GM23338 (cell line): ENCODE measurements around the gene SLK. TPM values are rescaled to one million over a fixed set of nuclear protein-coding genes. Genes with fewer than 3 reads are reported as not detected.

Experiments
- ATAC-seq: fragments of 200-7000 bp; cut with Tn5 transposase; 3 replicates; pipeline ENCODE4 v1.9.1; 2020
- DNase-seq: peaks from one replicate; pipeline ENCODE4 v3.0.0-alpha.2; 2015; ENCODE audit warnings: low spot score
- H2AFZ ChIP-seq: fragments of 200-600 bp; sonication (generic); 2 replicates; pipeline ENCODE4 v1.8.0; 2016; ENCODE audit warnings: antibody characterized with exemption, mild to moderate bottlenecking, moderate library complexity
- H3F3A ChIP-seq: fragments of 200-600 bp; sonication (generic); replicated peaks from 2 replicates; pipeline ENCODE4 v1.8.0; 2017; ENCODE audit warnings: antibody characterized with exemption, mixed run types, low read depth
- H3K27ac ChIP-seq: fragments of 200-600 bp; sonication (generic); 2 replicates; pipeline ENCODE4 v1.6.1; 2016; ENCODE audit warnings: low read depth
- H3K27me3 ChIP-seq: fragments of 200-600 bp; sonication (generic); 2 replicates; pipeline ENCODE4 v1.8.0; 2016; ENCODE audit warnings: mild to moderate bottlenecking, mixed run types, moderate library complexity; ENCODE audit not compliant: insufficient read depth
- H3K36me3 ChIP-seq: fragments of 200-600 bp; sonication (generic); 2 replicates; pipeline ENCODE4 v1.8.0; 2016; ENCODE audit warnings: mild to moderate bottlenecking; ENCODE audit not compliant: insufficient read depth
- H3K4me1 ChIP-seq: fragments of 200-600 bp; sonication (generic); 2 replicates; pipeline ENCODE4 v1.8.0; 2016; ENCODE audit warnings: mild to moderate bottlenecking, moderate library complexity; ENCODE audit not compliant: insufficient read depth
- H3K4me2 ChIP-seq: fragments of 200-600 bp; sonication (generic); 2 replicates; pipeline ENCODE4 v1.7.1; 2017; ENCODE audit warnings: mixed run types
- H3K4me3 ChIP-seq: fragments of 200-600 bp; sonication (generic); 2 replicates; pipeline ENCODE4 v1.6.1; 2016; ENCODE audit warnings: mixed run types
- H3K79me2 ChIP-seq: fragments of 200-600 bp; sonication (generic); replicated peaks from 2 replicates; pipeline ENCODE4 v1.8.0; 2017; ENCODE audit warnings: mild to moderate bottlenecking; ENCODE audit not compliant: insufficient read depth
- H3K9me2 ChIP-seq: fragments of 200-600 bp; sonication (generic); 2 replicates; pipeline ENCODE4 v1.8.0; 2017; ENCODE audit not compliant: insufficient read depth
- H4K20me1 ChIP-seq: fragments of 200-600 bp; sonication (generic); replicated peaks from 2 replicates; pipeline ENCODE4 v1.8.0; 2017; ENCODE audit warnings: mild to moderate bottlenecking; ENCODE audit not compliant: insufficient read depth
- H3K27ac Mint-ChIP-seq: 2 replicates; pipeline ENCODE4 v1.8.0; 2020; ENCODE audit warnings: inconsistent platforms, mild to moderate bottlenecking, moderate library complexity, mixed read lengths
- H3K27me3 Mint-ChIP-seq: 3 replicates; pipeline ENCODE4 v1.8.0; 2022; ENCODE audit warnings: low read depth, mild to moderate bottlenecking, moderate library complexity, mixed read lengths, inconsistent platforms; ENCODE audit not compliant: insufficient read depth, poor library complexity
- H3K36me3 Mint-ChIP-seq: 3 replicates; pipeline ENCODE4 v1.8.0; 2021; ENCODE audit warnings: low read depth, mild to moderate bottlenecking, inconsistent platforms, moderate library complexity, mixed read lengths
- H3K4me1 Mint-ChIP-seq: 3 replicates; pipeline ENCODE4 v1.8.0; 2020; ENCODE audit warnings: mild to moderate bottlenecking, inconsistent platforms, mixed read lengths
- H3K4me3 Mint-ChIP-seq: 3 replicates; pipeline ENCODE4 v1.8.0; 2021; ENCODE audit warnings: moderate library complexity, mild to moderate bottlenecking, inconsistent platforms, mixed read lengths
- H3K9me3 Mint-ChIP-seq: 3 replicates; pipeline ENCODE4 v1.8.0; 2020; ENCODE audit warnings: moderate library complexity, mild to moderate bottlenecking, inconsistent platforms, mixed read lengths
- CREB1 ChIP-seq: fragments of 250-450 bp; sonication (Bioruptor Pico); IDR thresholded peaks from 2 replicates; pipeline ENCODE4 v1.5.0; 2020; ENCODE audit warnings: low read depth, mild to moderate bottlenecking, moderate library complexity
- CTCF ChIP-seq, 2 experiments: fragments of 200-600 bp in 1 of 2; sonication (generic) in 1 of 2; conservative IDR thresholded peaks; 2 replicates each; pipeline versions ENCODE4 v1.5.1 to v1.6.1; 2016 to 2017; ENCODE audit warnings: antibody characterized with exemption in 2 of 2, low read depth in 2 of 2, mild to moderate bottlenecking in 2 of 2, moderate library complexity in 1 of 2
- ETS1 ChIP-seq: IDR thresholded peaks from 2 replicates; pipeline ENCODE4 v1.6.1; 2016; ENCODE audit warnings: antibody characterized with exemption
- EZH2 ChIP-seq: fragments of 200-600 bp; sonication (generic); IDR thresholded peaks from one replicate; pipeline ENCODE4 v1.8.0; 2017; ENCODE audit warnings: antibody characterized with exemption, mild to moderate bottlenecking, low read depth; ENCODE audit not compliant: unreplicated experiment
- EZH2phosphoT487 ChIP-seq: fragments of 200-600 bp; sonication (generic); IDR thresholded peaks from one replicate; pipeline ENCODE4 v1.8.1; 2018; ENCODE audit warnings: antibody characterized with exemption; ENCODE audit not compliant: unreplicated experiment
- JUNB ChIP-seq: IDR thresholded peaks from one replicate; pipeline ENCODE4 v1.6.1; 2016; ENCODE audit warnings: antibody characterized with exemption; ENCODE audit not compliant: unreplicated experiment
- NANOG ChIP-seq: IDR thresholded peaks from 2 replicates; pipeline ENCODE4 v1.6.1; 2016; ENCODE audit warnings: antibody characterized with exemption, borderline replicate concordance
- POLR2AphosphoS5 ChIP-seq: IDR thresholded peaks from 2 replicates; pipeline ENCODE4 v1.6.1; 2016; ENCODE audit warnings: antibody characterized with exemption, low read depth
- REST ChIP-seq: IDR thresholded peaks from one replicate; pipeline ENCODE4 v1.6.1; 2018; ENCODE audit warnings: antibody characterized with exemption; ENCODE audit not compliant: unreplicated experiment
- STAT1 ChIP-seq: IDR thresholded peaks from one replicate; pipeline ENCODE4 v1.6.1; 2016; ENCODE audit warnings: antibody characterized with exemption; ENCODE audit not compliant: unreplicated experiment
- ZNF114 ChIP-seq: fragments of 250-450 bp; sonication (Bioruptor Pico); IDR thresholded peaks from 2 replicates; pipeline ENCODE4 v1.5.0; 2020; ENCODE audit warnings: mild to moderate bottlenecking, moderate library complexity
- ZNF331 ChIP-seq: fragments of 250-450 bp; sonication (Bioruptor Pico); IDR thresholded peaks from 2 replicates; pipeline ENCODE4 v1.5.0; 2020; ENCODE audit warnings: low read depth, mild to moderate bottlenecking, moderate library complexity
- ZNF462 ChIP-seq: fragments of 250-450 bp; sonication (Bioruptor Pico); IDR thresholded peaks from 2 replicates; pipeline ENCODE4 v1.5.0; 2020; ENCODE audit warnings: mild to moderate bottlenecking, moderate library complexity
- polyA plus RNA-seq: library from polyadenylated mRNA; unstranded; fragments of >200 nt; fragmentation: Nextera tagmentation; extraction: Ambion mirVana; gene quantifications from 2 replicates; pipeline ENCODE4 v1.2.1, GENCODE V29; 2016
- total RNA-seq: library from RNA; depleted of rRNA; stranded (reverse); fragments of >200 nt; shearing (Covaris generic); gene quantifications from 2 replicates; pipeline ENCODE4 v1.2.3, GENCODE V29; 2014

SLK gene
- total and polyA plus RNA-seq, 2 experiments from 2014 or later, result 8.4 to 21.5 TPM

GRCh38 chr10:103967448-103968071, 620 bp downstream of the SLK start:
- H3K27ac Mint-ChIP-seq, result peak overlapping the region; percentile 16; the same call in 1 of the 2 replicates
- peak overlapping the region; percentile 93 for H3K4me3 Mint-ChIP-seq
- Histone ChIP-seq H3K9me2 (no peaks in the 10 kb centered on the region), H3K4me2 (peak overlapping the region; percentile 94), H3K79me2 (peaks cover 30% of the 10 kb centered on the region), H3K27ac (no peak overlapping the region), H3K4me1 (peaks cover 20% of the 10 kb centered on the region), H3K27me3 (peaks cover 12% of the 10 kb centered on the region), H4K20me1 (no peaks in the 10 kb centered on the region), H3K36me3 (no peaks in the 10 kb centered on the region), H2AFZ (peak overlapping the region; percentile 95), H3F3A (0 out of 2 replicates have a peak, but pooled peaks cover 4% of the 10 kb centered on the region), H3K4me3 (peak overlapping the region; percentile 94)
- DNase-seq, result peak; percentile 46
- peaks cover 24% of the 10 kb centered on the region for H3K4me1 Mint-ChIP-seq
- H3K9me3 Mint-ChIP-seq, result no peaks in the 10 kb centered on the region
- TF ChIP-seq ZNF462 (no peak), ETS1 (no peak), NANOG (no peak), ZNF114 (no peak), JUNB (no peak), CTCF (conservative IDR thresholded peaks at IDR 0.05; ENCODE audit: low read depth in 2 of 2) (no peak), REST (no peak), POLR2AphosphoS5 (no peak), EZH2phosphoT487 (no peak), ZNF331 (no peak), CREB1 (CRISPR knock-in tag) (no peak), STAT1 (no peak), EZH2 (no peak)
- peaks cover 18% of the 10 kb centered on the region for H3K27me3 Mint-ChIP-seq
- ATAC-seq, result peak; percentile 11
- H3K36me3 Mint-ChIP-seq, result no peaks in the 10 kb centered on the region
